Adrenal gland (tissue), 12 donors: ENCODE measurements around the gene NPPC. TPM values are rescaled to one million over a fixed set of nuclear protein-coding genes. Genes with fewer than 3 reads are reported as not detected.

Experiments used
- DNase-seq, 7 donors: peaks; one replicate each; pipeline ENCODE4 v3.0.0-alpha.2; 2019 to 2020
- H3K27ac ChIP-seq, 5 donors: fragments of 200-600 bp; sonication (generic) in 4 of 5; 1 replicate in 3 of 5; 2 replicates in 2 of 5; pipeline versions ENCODE4 v1.5.1 to v1.8.0; 2016 to 2020; ENCODE audit warnings: mild to moderate bottlenecking in 1 of 5
- H3K27me3 ChIP-seq: fragments of 200-600 bp; 2 replicates; pipeline ENCODE4 v1.8.0; 2021
- H3K36me3 ChIP-seq, 2 donors: fragments of 200-600 bp; replicated peaks in 1 of 2; 1 replicate in 1 of 2; 2 replicates in 1 of 2; pipeline versions ENCODE4 v1.5.1 to v1.8.0; 2018 to 2022
- H3K4me1 ChIP-seq, 2 donors: fragments of 200-600 bp; replicated peaks in 1 of 2; 1 replicate in 1 of 2; 2 replicates in 1 of 2; pipeline versions ENCODE4 v1.5.1 to v1.8.0; 2018 to 2021
- H3K4me3 ChIP-seq, 4 donors: fragments of 200-600 bp; sonication (generic) in 3 of 4; one replicate each; pipeline ENCODE4 v1.5.1; 2016 to 2018
- H3K9me3 ChIP-seq, 3 donors: fragments of 200-600 bp; sonication (generic) in 1 of 3; replicated peaks in 1 of 3; 1 replicate in 2 of 3; 2 replicates in 1 of 3; pipeline versions ENCODE4 v1.5.1 to v1.8.0; 2016 to 2021
- POLR2A ChIP-seq, 2 donors: fragments of 450-650 bp; IDR thresholded peaks; one replicate each; pipeline ENCODE4 v1.6.1; 2017; ENCODE audit warnings: antibody characterized with exemption in 2 of 2, mild to moderate bottlenecking in 2 of 2, moderate library complexity in 1 of 2
- WGBS, 4 donors: extraction: QIAGEN DNeasy Blood & Tissue Kit in 2 of 4; methylation state at CpG; one replicate each; pipeline versions ENCODE4 v1.1.5 to v1.1.7; 2013 to 2017; 5-methylcytosine and 5-hydroxymethylcytosine counted together
- intact Hi-C, 2 donors: fragments of 100-400 bp; cut with DNase I; formaldehyde crosslinking; loops; one replicate each; pipeline versions ENCODE4 v1.14.1 to v1.15.0; 2022 to 2023
- polyA plus RNA-seq, 3 donors: library from polyadenylated mRNA; stranded (reverse); fragments of 200-250 nt in 2 of 3; fragments of 350-450 nt in 1 of 3; fragmentation: Illumina TruSeq in 1 of 3; extraction: RNeasy Lipid Tissue Mini Kit (QIAGEN cat#74804) in 1 of 3; gene quantifications; one replicate each; pipeline ENCODE4 v1.2.3, GENCODE V29; 2013 to 2014
- total RNA-seq, 9 donors: library from RNA; depleted of rRNA in 4 of 9; stranded (reverse); fragments of >200 nt in 4 of 9; fragments of 120-200 nt in 1 of 9; fragmentation: NEBNext Ultra II Directional in 1 of 9; extraction: Animal tissue kit (Norgen Biotek cat#: 25700) in 1 of 9; gene quantifications; one replicate each; pipeline versions ENCODE4 v1.1.0 to v1.2.4, GENCODE V29; 2013 to 2023
- TF ChIP-seq, protein P1 (sequence below), 6 experiments: fragments of 450-650 bp in 4 of 6; fragments of 200-600 bp in 2 of 6; sonication (generic) in 1 of 6; IDR thresholded peaks; 1 replicate in 5 of 6; 2 replicates in 1 of 6; pipeline versions ENCODE4 v1.5.1 to v1.8.0; 2016 to 2021; ENCODE audit warnings: antibody characterized with exemption in 6 of 6, mild to moderate bottlenecking in 2 of 6, moderate library complexity in 1 of 6
- donor health status: healthy with polysubstance abuse.
- donor health status: Bipolar disorder and iron deficiency.
- donor health status: DM: yes; HTN: yes; CAD: no.
- donor health status: DM: no; HTN: no; CAD: no.
- donor health status: DM: no; HTN: no; CAD: no.
- donor health status: DM: yes; HTN: yes; CAD: no.

The NPPC gene
- total and polyA plus RNA-seq, 12 donors, result 0.13 to 0.74 (median 0.17) TPM; not detected in 9

DNA sequence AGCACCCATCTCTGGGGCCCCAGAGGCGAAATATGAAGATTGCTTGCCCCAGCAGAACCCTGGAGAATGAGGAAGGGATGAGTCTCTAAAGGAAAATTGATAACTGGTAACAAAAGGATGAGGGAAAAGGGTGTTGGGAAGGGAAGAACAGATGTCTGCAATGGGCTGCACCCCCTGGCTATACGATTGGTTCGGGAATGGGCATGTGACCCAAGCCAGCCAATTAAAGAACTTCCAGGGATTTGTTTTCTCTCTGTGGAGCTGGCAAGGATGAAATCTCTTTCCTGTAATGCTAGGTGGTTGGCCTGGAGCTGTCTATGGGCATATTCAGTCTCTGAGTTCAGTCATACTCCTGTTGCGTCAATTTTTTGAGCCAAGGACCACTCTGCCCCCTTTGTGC lies 12.8 kb upstream of the NPPC start:
- no peak overlapping the region for H3K4me3 ChIP-seq
- whole genome bisulfite sequencing, 4 donors, result 91 to 97% (median 95%) methylated on average over 4 of the region's 4 CpGs
- no peak for DNase-seq

DNA sequence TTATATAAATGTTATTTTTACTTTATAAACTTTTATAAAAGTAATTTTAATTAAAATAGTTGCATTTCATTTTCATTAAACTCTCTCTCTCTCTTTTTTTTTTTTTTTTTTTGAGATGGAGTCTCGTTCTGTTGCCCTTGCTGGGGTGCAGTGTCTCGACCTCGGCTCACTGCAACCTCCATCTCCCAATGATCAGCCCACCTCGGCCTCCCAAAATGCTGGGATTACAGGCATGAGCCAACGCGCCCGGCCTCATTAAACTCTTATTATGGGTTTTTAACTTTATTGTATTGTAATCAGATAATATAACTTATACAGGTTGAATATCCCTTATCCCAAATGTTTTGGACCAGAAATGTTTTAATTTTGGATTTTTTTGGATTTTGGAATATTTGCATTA lies 10.9 kb upstream of the NPPC start:
- intact Hi-C loops, result no loop called here
- Histone ChIP-seq H3K27ac (no peak overlapping the region), H3K36me3 (no peaks in the 10 kb centered on the region), H3K4me1 (no peaks in the 10 kb centered on the region), H3K4me3 (no peak overlapping the region), H3K9me3 (no peaks in the 10 kb centered on the region), H3K27me3 (no peaks in the 10 kb centered on the region)
- 88 to 95% (median 92%) methylated on average over 7 of the region's 7 CpGs for whole genome bisulfite sequencing, 4 donors
- DNase-seq, result no peak
- TF ChIP-seq, protein P1, sequence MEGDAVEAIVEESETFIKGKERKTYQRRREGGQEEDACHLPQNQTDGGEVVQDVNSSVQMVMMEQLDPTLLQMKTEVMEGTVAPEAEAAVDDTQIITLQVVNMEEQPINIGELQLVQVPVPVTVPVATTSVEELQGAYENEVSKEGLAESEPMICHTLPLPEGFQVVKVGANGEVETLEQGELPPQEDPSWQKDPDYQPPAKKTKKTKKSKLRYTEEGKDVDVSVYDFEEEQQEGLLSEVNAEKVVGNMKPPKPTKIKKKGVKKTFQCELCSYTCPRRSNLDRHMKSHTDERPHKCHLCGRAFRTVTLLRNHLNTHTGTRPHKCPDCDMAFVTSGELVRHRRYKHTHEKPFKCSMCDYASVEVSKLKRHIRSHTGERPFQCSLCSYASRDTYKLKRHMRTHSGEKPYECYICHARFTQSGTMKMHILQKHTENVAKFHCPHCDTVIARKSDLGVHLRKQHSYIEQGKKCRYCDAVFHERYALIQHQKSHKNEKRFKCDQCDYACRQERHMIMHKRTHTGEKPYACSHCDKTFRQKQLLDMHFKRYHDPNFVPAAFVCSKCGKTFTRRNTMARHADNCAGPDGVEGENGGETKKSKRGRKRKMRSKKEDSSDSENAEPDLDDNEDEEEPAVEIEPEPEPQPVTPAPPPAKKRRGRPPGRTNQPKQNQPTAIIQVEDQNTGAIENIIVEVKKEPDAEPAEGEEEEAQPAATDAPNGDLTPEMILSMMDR (IDR thresholded peaks at IDR 0.05), result no peak
- TF ChIP-seq POLR2A (IDR thresholded peaks at IDR 0.05), result no peak

More for the DNA sequence above, 12.8 kb upstream of the NPPC start:
- Histone ChIP-seq H3K36me3 (no peaks in the 10 kb centered on the region), H3K4me1 (no peaks in the 10 kb centered on the region), H3K27me3 (no peaks in the 10 kb centered on the region), H3K9me3 (no peaks in the 10 kb centered on the region), H3K27ac (no peak overlapping the region)
- TF ChIP-seq, protein P1 (IDR thresholded peaks at IDR 0.05), result no peak
- TF ChIP-seq POLR2A (IDR thresholded peaks at IDR 0.05), result no peak
- intact Hi-C loops, result no loop called here

DNA sequence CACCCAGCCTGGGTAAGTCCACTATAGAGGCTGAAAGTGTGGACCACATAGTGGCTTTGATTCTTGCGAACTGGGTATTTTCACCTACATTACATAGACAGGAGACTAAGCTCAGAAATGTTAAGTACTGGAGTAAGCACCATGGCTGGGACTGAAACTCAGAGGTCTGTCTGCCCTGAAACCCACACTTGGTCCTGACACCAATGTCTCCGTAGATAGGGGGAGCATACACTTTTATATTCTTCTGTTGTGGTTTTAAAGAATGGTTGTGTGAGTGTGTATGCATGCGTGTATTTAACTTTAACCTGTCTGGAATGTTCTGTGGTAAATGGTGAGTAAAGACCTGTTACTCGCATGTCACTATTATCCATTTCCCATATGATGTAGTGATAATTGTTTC lies 10.3 kb upstream of the NPPC start:
- no peak for DNase-seq
- Histone ChIP-seq H3K4me3 (no peak overlapping the region), H3K4me1 (no peaks in the 10 kb centered on the region), H3K27ac (no peak overlapping the region), H3K36me3 (no peaks in the 10 kb centered on the region), H3K9me3 (no peaks in the 10 kb centered on the region), H3K27me3 (no peaks in the 10 kb centered on the region)
- TF ChIP-seq, protein P1 (IDR thresholded peaks at IDR 0.05), result no peak
- 78 to 92% (median 87%) methylated on average over 4 of the region's 4 CpGs for WGBS, 4 donors
- intact Hi-C loops, result no loop called here

DNA sequence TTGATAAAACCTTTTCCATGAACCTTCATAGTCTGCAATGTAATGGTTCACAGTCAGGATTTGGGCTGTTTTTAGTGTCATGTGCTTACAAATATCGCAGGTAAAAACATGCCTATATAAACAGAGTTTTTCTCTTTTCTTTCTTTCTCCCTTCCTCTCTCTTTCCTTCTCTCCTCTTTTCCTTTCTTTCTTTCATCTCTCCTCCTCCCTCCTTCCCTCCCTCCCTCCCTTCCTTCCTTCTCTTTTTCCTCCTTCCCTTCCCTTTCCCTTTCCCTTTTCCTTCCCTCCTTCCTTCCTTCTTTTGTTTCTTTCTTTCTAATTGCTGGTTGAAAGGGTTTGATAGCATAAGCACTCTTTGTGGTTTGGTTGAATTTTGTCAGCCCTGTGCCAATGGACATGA lies 9.6 kb upstream of the NPPC start:
- no peaks in the 10 kb centered on the region for H3K9me3 ChIP-seq
- no peak for DNase-seq
- H3K27ac ChIP-seq, result no peak overlapping the region
- H3K36me3 ChIP-seq, result no peaks in the 10 kb centered on the region
- no peak overlapping the region for H3K4me3 ChIP-seq
- H3K27me3 ChIP-seq, result no peaks in the 10 kb centered on the region
- WGBS, 4 donors, result 71 to 95% (median 91%) methylated on average over 1 of the region's 1 CpG
- intact Hi-C loops, result no loop called here
- no peak for TF ChIP-seq POLR2A (IDR thresholded peaks at IDR 0.05)
- TF ChIP-seq, protein P1 (IDR thresholded peaks at IDR 0.05), result no peak
- H3K4me1 ChIP-seq, result no peaks in the 10 kb centered on the region
